Umbilical cord (tissue), 2 donors: ENCODE measurements around the gene CEP72. TPM values are rescaled to one million over a fixed set of nuclear protein-coding genes. Genes with fewer than 3 reads are reported as not detected.
"Not testable (repeated sequence)": the region's sequence is repeated elsewhere in the genome, so short reads cannot be mapped to it uniquely, and the experiment has no call there.

Experiments
- DNase-seq: peaks from one replicate; pipeline ENCODE4 v3.0.0-alpha.2; 2015; ENCODE audit warnings: low spot score
- total RNA-seq: library from RNA; depleted of rRNA; stranded (reverse); fragments of >200 nt; gene quantifications from one replicate; pipeline ENCODE4 v1.2.3, GENCODE V29; 2014; ENCODE audit warnings: low replicate concordance; ENCODE audit not compliant: insufficient read depth

Gene CEP72
- total RNA-seq, 1 donor from 2014 or later = 0.72 TPM

DNA sequence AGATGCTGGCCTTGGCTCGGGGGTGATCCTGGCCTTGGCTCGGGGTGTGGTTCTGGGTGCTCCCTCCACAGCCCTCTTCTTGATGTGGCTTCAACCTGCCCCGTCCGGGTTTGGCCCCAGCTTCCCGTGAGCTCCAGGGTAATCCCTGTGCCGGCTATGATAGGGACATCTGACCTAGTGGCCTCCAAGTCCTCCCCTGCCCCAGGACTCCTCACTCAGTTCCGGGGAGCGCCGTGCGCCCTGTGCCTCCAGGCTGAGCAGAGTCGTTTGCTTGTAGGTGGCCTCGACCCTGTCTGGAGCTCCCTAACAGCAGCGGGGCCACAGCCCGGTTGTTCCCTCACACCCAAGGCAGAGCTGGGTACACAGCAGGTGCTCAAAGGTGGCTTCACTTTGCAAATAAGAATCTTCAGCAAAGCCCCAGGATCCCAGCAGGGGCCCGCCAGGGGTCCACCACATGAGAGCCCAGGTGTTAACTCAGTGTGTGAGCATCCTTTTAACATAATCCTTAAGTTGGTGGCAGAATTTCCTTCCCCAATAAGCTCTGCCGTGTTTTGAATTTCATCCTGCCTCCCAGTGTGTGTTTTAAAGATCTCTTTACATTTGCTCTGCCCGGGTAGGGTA, 32.3 kb upstream of the CEP72 start:
- no peak for DNase-seq

DNA sequence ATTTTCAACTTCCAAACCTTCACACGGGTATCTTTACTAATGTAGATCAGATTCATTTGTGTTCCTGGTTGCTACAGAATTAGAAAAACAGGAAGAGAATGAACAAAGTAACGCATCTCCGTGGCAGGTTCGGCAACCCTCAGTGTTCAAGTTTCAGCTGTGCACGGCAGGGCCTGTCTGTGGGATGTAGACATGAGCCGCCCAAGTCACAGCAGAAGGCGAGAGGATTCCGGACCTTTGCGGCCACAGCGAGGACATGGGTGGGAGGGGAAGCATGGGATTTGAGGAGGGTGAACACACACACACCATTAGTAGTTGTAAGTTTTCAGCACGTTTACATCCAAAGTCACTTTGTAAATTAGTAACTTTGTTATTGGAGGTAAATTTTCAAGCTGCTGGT, 31.7 kb upstream of the CEP72 start:
- no peak for DNase-seq

DNA sequence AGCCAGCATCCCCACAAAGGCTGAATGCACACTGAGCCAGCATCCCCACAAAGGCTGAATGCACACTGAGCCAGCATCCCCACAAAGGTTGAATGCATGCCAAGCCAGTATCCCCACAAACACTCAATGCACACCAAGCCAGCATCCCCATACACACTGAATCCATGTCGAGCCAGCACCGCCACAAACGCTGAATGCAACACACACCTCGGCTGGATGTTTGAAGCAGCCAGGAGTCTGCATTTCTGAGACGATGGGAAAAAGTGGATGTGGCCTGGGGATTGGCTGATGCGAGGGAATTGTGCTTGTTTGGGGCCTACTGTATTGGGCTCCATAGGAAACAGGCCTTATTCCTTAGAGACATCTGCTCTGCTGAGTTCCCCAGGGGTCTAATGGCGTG, 30.9 kb upstream of the CEP72 start:
- no peak for DNase-seq

DNA sequence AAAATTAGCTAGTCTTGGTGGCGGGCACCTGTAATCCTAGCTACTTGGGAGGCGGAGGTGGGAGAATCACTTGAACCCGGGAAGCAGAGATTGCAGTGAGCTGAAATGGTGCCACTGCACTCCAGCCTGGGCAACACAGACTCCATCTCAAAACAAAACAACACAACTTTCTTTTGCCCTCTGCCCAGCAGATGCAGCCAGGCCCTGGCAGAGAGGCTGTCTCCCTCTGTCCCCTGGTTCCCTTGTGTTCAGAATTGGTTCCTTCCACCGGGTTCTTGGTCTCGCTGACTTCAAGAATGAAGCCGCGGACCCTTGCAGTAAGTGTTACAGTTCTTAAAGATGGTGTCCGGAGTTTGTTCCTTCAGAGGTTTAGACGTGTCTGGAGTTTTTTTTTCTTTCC, 30.2 kb upstream of the CEP72 start:
- DNase-seq = no peak

DNA sequence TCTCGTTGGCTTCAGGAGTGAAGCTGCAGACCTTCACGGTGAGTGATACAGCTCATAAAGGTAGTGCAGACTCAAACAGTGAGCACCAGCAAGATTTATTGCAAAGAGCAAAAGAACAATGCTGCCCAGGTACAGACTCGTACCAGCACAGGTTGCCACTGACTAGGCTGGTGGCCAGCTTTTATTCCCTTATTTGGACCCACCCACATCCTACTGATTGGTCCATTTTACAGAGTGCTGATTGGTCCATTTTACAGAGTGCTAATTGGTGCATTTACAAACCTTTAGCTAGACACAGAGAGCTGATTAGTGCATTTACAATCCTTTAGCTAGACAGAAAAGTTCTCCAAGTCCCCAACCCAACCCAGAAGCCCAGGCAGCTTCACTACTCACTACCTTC, 29.7 kb upstream of the CEP72 start:
- DNase-seq = not testable (repeated sequence)

DNA sequence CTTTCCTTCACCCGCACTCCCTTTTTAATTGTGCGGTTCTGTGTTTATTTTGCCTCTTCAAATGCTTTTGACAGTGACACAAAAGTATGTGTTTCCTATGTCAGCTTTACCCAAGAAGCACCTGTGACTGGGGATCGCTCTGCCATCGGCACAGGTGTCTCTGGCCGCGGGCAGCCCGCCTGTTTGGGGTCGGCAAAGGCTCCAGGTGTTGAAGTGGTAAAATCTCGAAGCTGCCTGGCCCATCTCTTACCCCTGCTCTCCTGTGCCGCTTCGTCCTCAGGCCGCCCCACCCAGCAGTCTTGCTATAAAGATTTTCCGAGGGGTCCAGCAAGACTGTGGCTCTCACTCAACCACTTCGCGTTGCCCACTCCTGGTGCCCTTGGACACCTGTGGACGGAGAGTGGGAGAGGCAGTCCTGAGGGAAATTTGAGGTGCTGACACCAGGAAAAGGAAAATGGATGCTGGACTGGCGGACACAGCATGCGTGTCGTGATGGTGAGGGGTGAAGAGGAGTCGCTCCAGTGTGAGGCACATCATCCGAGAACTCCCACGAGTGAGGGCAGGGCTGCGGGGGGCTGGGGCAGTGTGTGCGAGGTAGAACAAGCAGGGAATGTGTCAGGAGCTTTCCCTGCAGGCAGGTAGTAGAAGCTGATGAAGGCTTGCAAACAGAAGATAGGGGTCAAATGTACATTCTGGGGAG, 29.1 kb upstream of the CEP72 start:
- DNase-seq = no peak

DNA sequence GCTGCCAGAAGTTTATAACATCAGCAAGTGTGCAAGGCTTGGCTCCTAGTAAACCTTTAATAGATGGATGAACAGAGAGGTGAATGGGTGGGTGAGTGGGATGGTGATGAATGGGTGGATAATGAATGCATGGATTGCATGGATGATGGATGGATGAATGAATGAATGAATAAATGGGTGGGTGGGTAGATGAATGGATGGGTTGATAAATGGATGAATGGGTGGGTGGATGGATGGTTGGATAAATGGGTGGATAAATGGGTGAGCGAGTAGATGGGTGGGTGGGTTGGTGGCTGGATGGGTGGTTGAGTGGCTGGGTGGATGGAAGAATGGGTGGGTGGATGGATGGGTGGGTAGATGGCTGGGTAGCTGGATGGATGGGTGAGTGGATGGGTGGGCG, 28.5 kb upstream of the CEP72 start:
- no peak for DNase-seq

DNA sequence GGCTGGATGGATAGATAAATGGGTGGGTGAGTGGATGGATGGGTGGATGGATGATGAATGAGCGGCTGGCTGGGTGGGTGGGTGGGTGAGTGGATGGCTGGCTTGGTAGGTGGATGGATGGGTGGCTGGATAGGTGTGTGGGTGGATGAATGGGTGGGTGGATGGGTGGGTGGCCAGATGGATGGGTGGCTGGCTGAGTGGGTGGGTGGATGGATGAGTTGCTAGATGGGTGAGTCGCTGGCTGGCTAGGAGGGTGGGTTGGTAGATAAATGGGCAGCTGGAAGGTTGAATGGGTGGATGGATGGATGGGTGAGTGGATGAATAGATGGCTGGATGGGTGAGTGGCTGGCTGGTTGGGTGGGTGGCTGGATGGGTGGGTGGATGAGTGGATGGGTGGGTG, 27.9 kb upstream of the CEP72 start:
- no peak for DNase-seq

DNA sequence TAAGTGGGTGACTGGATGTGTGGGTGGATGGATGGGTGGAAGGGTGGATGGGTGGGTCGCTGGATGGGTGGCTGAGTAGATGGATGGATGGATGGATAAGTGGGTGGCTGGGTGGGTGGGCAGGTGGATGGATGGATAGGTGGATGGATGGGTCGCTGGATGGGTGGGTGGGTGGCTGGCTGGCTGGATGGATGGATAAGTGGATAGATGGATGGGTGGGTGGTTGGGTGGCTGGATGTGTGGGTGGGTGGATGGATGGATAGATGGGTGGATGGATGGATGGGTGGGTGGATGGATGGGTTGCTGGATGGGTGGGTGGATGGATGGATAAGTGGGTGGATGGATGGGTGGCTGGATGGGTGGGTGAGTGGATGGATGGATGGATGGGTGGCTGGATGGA, 27.3 kb upstream of the CEP72 start:
- no peak for DNase-seq

DNA sequence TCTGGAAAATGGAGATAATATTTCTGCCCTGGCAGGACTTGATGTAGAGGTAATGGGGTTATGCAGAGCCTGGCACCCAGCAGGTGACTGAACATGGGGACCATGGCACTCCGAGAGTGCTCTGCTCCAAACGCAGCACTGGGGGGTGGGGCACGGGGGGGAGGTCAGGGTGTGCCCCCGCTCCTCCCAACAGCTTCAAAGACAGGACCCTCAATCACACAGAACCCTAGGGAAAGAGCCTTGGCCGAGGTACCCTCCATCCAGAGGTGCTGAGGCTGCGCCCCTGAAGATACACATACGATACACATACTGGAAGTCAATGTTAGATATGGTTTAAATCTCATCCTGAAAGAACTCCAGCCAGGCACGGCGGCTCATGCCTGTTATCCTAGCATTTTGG, 26.6 kb upstream of the CEP72 start:
- DNase-seq = no peak

DNA sequence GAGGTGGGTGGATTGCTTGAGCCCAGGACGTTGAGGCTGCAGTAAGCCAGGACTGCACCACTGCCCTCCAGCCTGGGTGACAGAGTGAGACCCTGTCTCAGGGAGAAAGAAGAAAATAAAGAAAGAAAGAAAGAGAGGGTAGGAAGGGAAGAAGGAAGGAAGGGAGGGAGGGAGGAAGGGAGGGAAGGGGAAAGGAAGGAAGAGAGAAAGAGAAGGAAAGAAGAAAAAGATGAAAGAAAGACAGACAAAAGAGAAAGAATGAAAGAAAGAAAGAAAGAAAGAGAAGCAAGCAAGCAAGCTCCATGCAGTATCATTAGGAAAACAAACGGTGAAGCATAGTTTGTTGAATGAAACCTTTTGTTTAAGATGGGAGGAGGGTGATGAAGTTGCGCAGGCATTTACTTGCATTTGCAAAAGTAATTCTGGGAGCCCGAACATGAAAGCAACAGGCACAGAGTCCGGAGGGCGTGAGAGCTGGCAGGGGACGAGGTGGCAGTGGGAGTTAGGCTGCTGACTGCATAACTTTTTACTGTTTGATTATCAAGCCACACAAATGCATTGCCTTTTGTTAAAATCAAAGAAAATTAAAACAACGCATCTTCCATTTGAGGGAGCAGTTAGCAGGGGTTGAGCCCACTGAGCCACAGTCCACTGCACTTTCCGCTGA, 26.0 kb upstream of the CEP72 start:
- no peak for DNase-seq

DNA sequence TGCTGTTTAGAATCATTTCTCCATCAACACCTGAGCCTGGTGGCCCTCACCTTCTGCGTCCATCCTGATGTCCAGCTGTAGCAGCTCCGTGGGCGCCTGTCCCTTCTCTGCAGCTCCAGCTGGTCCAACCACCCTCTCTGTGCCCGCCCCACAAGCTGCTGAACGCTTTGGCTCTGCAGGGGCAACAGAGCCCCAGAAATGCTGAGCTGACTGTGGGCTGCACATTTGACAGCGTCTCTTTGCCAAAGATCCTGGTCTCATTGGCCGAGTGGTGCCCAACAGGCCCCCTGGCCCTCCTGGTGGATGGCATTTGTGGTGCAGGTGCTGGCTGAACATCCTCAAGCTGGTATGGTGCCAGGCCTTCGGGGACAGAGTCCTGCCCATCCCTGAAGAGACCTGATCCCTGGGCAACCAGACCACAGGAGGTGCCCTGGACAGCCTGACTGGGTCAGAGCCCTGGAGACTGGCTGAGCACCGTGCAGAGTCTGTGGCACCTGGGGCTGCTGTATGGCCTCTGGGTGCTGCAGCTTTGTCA, 25.3 kb upstream of the CEP72 start:
- no peak for DNase-seq

DNA sequence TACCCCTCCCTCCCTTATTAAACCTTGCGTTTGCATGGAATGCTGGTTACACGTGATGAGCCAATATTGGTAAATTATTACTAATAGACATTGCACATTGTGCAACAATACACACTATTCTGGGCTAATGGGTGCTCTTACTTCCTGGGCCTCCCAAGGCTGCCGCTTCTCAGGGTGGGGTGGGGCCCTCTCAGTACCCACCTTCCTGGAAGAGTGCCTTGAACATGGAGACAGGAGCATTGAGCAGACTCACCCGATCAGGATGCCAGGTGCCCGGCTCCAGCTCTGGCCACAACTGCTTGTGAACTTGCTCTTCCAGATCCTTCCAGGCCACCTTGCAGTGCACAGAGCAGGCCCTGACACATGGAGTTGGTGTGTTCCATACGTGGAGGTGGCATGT, 24.7 kb upstream of the CEP72 start:
- no peak for DNase-seq

DNA sequence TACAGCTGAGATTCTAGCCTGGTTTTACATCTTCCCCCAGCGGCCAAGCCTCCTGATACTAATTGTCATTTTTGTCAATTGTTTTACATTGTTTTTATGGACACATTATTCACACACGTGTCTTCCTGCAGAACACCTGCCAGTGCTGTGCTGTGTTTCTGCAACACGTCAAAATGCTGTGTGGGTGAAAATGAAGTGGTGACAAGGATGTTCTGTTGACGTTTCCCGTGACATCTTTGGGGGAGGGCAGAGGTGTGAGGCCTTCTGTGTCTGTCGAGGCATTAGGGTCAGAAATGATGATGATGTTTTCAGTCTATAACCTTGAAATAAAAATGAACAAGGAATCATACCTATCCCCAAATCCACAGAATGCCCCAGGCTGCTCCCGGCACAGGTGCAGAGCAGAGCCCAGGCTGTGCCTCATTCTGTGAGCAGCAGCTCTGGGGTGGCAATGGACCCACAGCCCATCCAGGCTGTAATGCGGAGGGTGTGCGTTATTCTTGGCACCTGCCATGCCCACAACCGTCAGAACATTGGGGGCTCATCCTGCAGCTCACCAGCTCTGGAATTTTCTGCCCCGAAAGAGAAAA, 23.6 kb upstream of the CEP72 start:
- no peak for DNase-seq

DNA sequence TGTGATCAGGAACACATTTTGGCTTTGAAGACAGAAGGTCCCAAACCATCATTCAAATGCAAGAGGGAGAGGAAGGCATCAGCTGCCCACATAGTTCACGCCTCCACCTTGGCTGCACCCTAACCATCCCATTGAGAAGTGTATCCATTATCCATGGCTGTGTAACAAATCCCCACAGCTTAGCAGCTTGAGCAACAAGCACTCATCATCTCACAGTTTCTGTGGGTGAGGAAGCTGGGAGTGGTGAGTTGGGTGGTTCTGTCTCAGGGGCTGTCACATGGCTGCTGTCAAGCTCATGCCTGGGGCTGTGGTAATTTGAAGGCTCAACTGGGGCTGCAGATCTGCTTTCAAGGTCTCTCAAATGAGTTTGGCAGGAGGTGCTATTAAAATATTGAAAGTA, 23.0 kb upstream of the CEP72 start:
- DNase-seq = no peak

DNA sequence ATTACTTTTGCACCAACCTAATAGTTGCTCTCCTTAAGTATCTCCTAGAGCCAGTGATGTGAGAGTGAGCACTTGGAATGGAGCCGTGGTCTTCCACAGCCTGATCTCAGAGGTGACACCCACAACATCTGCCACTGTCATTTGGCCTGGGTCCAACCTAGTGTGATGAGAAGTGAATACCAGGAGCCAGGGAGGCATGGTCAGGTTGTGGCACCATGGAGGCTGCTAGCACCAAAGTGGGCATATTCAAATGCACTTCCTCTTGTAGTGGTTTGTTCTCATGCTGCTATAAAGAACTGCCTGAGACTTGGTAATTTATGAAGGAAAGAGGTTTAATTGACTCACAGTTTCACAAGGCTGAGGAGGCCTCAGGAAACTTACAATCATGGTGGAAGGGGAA, 22.6 kb upstream of the CEP72 start:
- DNase-seq = no peak

DNA sequence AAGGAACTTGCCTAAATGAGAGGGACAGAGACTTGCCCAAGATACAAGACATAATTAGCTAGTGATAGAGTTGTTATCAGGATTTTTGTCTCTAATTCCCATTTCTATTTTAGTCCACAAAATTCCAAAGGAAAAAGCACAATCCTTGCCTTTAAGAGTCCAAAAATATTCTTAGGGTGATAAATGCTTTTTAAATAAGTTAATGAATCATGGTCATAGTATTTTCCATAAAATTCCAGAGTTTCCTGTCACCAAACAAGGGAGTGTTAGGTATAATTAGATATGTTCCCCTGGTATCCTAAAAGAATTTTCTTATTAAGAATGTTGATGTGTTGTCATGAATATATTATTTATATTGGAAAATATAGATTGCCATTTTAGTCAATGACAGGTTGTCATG, 21.8 kb upstream of the CEP72 start:
- no peak for DNase-seq

DNA sequence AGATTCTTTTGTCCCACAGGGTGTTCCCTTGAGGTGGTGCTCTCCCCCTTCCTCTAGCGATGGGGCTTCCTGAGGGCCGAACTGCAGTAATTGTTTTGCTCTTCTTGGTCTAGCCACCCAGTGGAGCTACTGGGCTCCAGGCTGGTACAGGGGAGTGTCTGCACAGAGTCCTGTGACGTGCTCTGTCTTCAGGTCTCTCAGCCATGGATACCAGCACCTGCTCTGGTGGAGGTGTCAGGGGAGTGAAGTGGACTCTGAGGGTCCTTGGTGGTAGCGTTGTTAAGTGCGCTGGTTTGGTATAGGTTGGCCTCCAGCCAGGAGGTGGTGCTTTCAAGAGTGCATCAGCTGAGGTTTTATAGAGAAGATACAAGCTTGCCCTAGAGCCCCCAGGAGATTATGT, 20.4 kb upstream of the CEP72 start:
- no peak for DNase-seq

DNA sequence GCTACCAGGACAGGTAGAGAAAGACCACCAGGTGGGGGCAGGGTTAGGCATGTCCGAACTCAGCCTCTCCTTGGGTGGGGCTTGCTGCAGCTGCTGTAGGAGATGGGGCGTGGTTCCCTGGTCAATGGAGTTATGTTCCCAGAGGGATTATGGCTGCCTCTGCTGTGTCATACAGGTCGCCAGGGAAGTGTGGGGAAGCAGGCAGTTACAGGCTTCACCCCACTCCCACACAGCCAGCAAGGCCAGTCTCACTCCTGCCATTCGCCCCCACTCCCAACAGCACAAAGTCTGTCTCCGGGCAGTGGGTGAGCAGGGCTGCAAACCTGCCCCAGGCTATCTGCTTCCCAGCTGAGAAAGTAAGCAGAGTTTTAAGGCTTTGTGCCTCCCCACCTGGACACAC, 20.0 kb upstream of the CEP72 start:
- DNase-seq = no peak

DNA sequence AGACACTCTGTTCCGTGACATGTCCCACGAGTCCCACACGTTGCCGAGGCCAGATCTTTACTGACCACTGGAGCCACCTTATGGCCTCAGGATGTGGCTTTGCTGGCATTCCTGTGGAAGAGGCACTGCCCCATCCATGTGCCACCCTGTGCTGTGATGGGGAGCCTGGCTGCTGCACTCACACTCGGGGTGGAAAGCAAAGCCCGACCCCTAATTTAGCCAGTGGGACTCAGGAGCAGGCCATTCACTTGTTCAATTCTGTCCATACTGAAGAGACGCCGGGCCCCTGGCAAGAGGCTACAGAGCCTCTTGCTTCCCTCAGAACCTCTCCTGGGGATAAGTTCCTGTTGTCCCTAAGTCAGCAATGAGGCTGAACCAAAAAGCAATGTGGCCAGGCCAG, 18.6 kb upstream of the CEP72 start:
- DNase-seq = no peak

DNA sequence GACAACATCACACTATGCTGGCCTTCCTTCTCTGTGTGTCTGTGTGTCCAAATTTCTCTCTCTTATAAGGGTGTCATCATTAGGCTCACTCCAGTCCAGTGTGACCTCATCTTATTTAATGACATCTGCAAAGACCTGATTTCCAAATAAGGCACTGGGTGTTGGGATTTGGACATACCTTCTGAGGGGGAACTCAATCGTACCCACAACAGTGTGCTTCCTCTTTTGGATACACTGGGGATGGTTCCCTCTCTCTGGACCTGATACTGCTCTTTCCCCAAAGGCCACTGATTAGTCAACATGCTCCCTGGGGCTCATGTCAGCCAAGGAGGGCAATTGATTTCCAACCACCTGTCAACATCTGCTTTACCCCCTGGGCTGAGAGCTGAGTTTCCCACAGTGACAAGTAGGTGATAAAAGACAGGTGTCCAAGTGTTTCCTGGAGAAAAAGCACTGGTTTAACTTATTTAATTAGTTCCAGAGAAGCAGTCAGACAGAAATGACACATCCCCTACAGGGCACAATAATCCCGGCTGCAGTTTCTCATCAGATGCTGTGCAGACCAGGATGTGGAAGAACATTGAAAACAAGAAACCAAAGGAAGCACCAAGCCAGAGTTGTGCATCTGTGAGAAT, 17.8 kb upstream of the CEP72 start:
- no peak for DNase-seq

DNA sequence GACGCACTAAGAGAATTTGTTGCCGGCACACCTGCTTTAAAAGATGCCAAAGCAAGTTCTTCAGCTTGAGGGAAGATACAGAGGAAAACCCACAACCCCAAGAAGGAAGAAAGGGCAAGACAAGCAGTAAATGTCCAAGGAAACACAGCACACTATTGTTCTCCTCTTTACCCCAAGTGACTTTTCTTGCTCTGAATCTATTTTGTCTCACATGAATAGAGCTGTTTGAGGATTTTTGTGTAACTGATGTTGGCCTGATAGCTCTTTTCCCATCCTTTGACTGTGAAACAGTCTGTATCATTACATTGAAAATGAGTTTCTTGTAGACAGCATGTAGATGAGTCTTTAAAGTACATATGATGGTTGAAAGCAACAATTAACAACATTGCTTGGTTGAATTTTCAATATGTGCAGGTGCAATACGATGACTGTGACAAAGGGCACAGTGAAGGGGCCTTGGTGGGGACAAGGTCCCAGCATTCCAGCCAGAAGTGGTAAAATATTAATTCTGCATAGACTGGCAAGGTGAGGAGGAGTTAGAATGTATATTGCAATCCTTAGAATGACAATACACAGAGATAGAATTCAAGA, 16.8 kb upstream of the CEP72 start:
- DNase-seq = no peak
